SK-N-SH treated with all-trans-retinoic acid at 6 μM for 48 hours (cell line): Measurements from ENCODE around the gene PLXDC2.

Experiments used
- ATAC-seq: fragments of 200-7000 bp; cut with Tn5 transposase; 3 replicates; pipeline ENCODE4 v1.9.1; 2020; ENCODE audit warnings: mild to moderate bottlenecking, moderate library complexity
- BACH2 ChIP-seq: fragments of 250-450 bp; sonication (Bioruptor Pico); IDR thresholded peaks from 2 replicates; pipeline ENCODE4 v1.9.0; 2021; ENCODE audit warnings: mild to moderate bottlenecking, borderline replicate concordance
- CSDC2 ChIP-seq: fragments of 250-450 bp; sonication (Bioruptor Pico); IDR thresholded peaks from 2 replicates; pipeline ENCODE4 v1.5.0; 2020; ENCODE audit warnings: mild to moderate bottlenecking, moderate library complexity
- ESRRG ChIP-seq: fragments of 250-450 bp; sonication (Bioruptor Pico); IDR thresholded peaks from 2 replicates; pipeline ENCODE4 v1.6.1; 2021; ENCODE audit warnings: mild to moderate bottlenecking
- GLIS3 ChIP-seq: fragments of 250-450 bp; sonication (Bioruptor Pico); IDR thresholded peaks from 2 replicates; pipeline ENCODE4 v1.5.0; 2020; ENCODE audit warnings: mild to moderate bottlenecking, moderate library complexity
- ISL1 ChIP-seq: fragments of 250-450 bp; sonication (Bioruptor Pico); IDR thresholded peaks from 2 replicates; pipeline ENCODE4 v2.1.2; 2022; ENCODE audit warnings: mild to moderate bottlenecking, moderate library complexity
- OSR1 ChIP-seq: fragments of 250-450 bp; sonication (Bioruptor Pico); IDR thresholded peaks from 2 replicates; pipeline ENCODE4 v1.8.0; 2022; ENCODE audit warnings: moderate library complexity, mild to moderate bottlenecking, inconsistent platforms
- PPARA ChIP-seq: fragments of 250-450 bp; sonication (Bioruptor Pico); IDR thresholded peaks from 2 replicates; pipeline ENCODE4 v1.5.0; 2020; ENCODE audit warnings: mild to moderate bottlenecking, borderline replicate concordance
- SNAI2 ChIP-seq: fragments of 250-450 bp; sonication (Bioruptor Pico); IDR thresholded peaks from 2 replicates; pipeline ENCODE4 v1.5.0; 2020; ENCODE audit warnings: mild to moderate bottlenecking, moderate library complexity
- TCF4 ChIP-seq: fragments of 250-450 bp; sonication (Bioruptor Pico); IDR thresholded peaks from 2 replicates; pipeline ENCODE4 v1.8.0; 2021; ENCODE audit warnings: mild to moderate bottlenecking, moderate library complexity, borderline replicate concordance
- TOX ChIP-seq: fragments of 250-450 bp; sonication (Bioruptor Pico); IDR thresholded peaks from 2 replicates; pipeline ENCODE4 v1.8.0; 2021; ENCODE audit warnings: mild to moderate bottlenecking, moderate library complexity, borderline replicate concordance
- ZC3H10 ChIP-seq: fragments of 250-450 bp; sonication (Bioruptor Pico); IDR thresholded peaks from 2 replicates; pipeline ENCODE4 v1.5.1; 2021; ENCODE audit warnings: mild to moderate bottlenecking, moderate library complexity
- ZFP3 ChIP-seq: fragments of 250-450 bp; sonication (Bioruptor Pico); IDR thresholded peaks from 2 replicates; pipeline ENCODE4 v1.5.0; 2020; ENCODE audit warnings: mild to moderate bottlenecking, moderate library complexity
- ZFP30 ChIP-seq: fragments of 450-650 bp; formaldehyde crosslinking; IDR thresholded peaks from 2 replicates; pipeline ENCODE4 v1.5.0; 2022; ENCODE audit warnings: mild to moderate bottlenecking, moderate library complexity
- ZNF70 ChIP-seq: fragments of 450-650 bp; formaldehyde crosslinking; IDR thresholded peaks from 2 replicates; pipeline ENCODE4 v1.5.0; 2020; ENCODE audit warnings: mild to moderate bottlenecking, moderate library complexity
- TF ChIP-seq, protein P1 (sequence below): fragments of 250-450 bp; sonication (Bioruptor Pico); IDR thresholded peaks from 2 replicates; pipeline ENCODE4 v1.5.1; 2021; ENCODE audit warnings: mild to moderate bottlenecking, moderate library complexity
- TF ChIP-seq, protein P2 (sequence below): fragments of 250-450 bp; sonication (Bioruptor Pico); IDR thresholded peaks from 2 replicates; pipeline ENCODE4 v1.8.0; 2021; ENCODE audit warnings: low read depth, mild to moderate bottlenecking, moderate library complexity, borderline replicate concordance
- TF ChIP-seq, protein P3 (sequence below): fragments of 250-450 bp; sonication (Bioruptor Pico); IDR thresholded peaks from 2 replicates; pipeline ENCODE4 v1.8.0; 2020; ENCODE audit warnings: mild to moderate bottlenecking, moderate library complexity, borderline replicate concordance
- TF ChIP-seq, protein P4 (sequence below): fragments of 250-450 bp; sonication (Bioruptor Pico); IDR thresholded peaks from 2 replicates; pipeline ENCODE4 v1.5.0; 2020; ENCODE audit warnings: mild to moderate bottlenecking, moderate library complexity
- TF ChIP-seq, protein P5 (sequence below): fragments of 250-450 bp; sonication (Bioruptor Pico); IDR thresholded peaks from 2 replicates; pipeline ENCODE4 v1.5.1; 2020; ENCODE audit warnings: low read depth, mild to moderate bottlenecking, moderate library complexity

Gene PLXDC2

DNA sequence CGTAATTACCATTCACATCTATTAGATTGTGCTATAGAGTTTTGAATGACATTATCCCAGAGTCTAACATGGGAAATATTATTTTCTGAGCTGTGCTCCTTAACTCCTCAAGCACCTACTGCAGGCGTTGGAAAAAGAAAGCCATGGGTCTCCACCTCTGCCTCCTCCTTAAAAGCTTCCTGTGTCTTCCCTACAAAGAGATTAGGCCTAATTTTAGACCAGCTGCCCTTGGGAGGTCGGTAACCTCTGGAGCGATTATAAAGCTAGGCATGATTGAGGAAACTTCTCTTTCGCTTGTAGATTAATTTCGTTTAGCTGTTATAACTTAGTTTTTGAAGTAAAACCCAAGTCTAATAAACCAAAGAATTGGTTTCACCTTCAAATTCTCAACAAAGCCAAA is 75.2 kb downstream of the PLXDC2 start:
- no peak for TF ChIP-seq ZFP3 (CRISPR knock-in tag)
- no peak for ATAC-seq

DNA sequence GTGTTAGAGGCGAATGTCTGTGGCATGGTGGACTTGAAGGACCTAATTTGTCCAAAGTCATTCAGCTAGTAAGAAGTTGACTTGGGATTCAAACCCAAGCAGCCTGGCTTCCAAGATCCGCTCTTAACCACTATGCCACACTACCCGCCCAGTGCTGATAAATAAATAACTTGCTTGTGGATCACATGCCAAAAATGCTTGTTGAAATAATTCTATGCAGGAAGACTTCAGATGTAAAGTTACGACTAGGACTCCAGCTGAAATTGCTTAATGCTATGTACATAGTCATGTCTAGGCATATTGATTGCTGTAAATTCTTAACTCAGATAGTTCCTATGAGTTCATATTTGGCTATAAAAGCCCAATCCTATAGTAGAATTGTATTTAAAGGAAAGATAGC is 76.0 kb downstream of the PLXDC2 start:
- ATAC-seq, result no peak
- no peak for TF ChIP-seq PPARA
- no peak for TF ChIP-seq ZNF70 (CRISPR knock-in tag)
- TF ChIP-seq GLIS3 (CRISPR knock-in tag), result no peak

DNA sequence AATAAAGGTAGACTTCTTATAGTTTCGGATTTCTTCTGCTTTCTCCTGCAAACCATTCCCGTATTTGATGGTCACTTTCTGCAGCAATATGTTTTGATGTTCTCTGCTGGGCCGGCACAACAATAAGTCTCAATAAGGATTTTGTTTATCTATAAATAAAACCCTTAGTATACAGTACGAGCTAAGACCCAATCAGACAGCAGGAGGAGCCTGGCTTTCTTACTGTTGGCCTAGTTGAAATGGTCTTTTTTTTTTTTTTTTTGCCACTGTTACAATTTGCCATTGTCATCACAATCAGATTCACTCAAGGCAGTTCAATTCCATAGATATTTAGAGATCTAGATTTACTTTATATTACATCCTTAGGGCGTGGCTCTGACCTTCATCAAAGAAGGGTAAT is 76.4 kb downstream of the PLXDC2 start:
- no peak for ATAC-seq
- TF ChIP-seq SNAI2, result no peak

DNA sequence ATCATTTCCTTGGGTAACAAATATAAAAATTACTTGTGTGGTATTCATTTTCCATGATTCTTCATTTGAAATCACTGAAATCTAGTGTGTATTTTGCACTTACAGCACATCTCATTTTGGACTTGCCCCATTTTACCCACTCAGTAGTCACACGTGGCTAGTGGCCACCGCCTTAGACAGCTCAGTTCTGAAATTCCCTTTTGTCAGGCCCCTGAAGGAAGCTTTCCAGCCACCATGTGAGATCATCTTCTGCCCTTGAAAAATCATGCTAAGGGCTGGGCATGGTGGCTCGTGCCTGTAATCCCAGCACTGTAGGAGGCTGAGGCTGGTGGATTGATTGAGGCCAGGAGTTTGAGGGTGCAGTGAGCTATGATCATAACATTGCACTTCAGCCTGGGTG is 79.3 kb downstream of the PLXDC2 start:
- TF ChIP-seq ZNF70 (CRISPR knock-in tag) (no peak), ESRRG (CRISPR knock-in tag) (no peak), TCF4 (CRISPR knock-in tag) (no peak), ISL1 (CRISPR knock-in tag) (no peak), ZC3H10 (CRISPR knock-in tag) (no peak), ZFP3 (CRISPR knock-in tag) (no peak), PPARA (no peak), ZFP30 (CRISPR knock-in tag) (no peak), BACH2 (no peak), CSDC2 (CRISPR knock-in tag) (no peak), TOX (CRISPR knock-in tag) (no peak), SNAI2 (no peak), GLIS3 (CRISPR knock-in tag) (no peak)
- TF ChIP-seq, protein P1, sequence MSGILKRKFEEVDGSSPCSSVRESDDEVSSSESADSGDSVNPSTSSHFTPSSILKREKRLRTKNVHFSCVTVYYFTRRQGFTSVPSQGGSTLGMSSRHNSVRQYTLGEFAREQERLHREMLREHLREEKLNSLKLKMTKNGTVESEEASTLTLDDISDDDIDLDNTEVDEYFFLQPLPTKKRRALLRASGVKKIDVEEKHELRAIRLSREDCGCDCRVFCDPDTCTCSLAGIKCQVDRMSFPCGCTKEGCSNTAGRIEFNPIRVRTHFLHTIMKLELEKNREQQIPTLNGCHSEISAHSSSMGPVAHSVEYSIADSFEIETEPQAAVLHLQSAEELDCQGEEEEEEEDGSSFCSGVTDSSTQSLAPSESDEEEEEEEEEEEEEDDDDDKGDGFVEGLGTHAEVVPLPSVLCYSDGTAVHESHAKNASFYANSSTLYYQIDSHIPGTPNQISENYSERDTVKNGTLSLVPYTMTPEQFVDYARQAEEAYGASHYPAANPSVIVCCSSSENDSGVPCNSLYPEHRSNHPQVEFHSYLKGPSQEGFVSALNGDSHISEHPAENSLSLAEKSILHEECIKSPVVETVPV (CRISPR knock-in tag), result no peak
- TF ChIP-seq, protein P2, sequence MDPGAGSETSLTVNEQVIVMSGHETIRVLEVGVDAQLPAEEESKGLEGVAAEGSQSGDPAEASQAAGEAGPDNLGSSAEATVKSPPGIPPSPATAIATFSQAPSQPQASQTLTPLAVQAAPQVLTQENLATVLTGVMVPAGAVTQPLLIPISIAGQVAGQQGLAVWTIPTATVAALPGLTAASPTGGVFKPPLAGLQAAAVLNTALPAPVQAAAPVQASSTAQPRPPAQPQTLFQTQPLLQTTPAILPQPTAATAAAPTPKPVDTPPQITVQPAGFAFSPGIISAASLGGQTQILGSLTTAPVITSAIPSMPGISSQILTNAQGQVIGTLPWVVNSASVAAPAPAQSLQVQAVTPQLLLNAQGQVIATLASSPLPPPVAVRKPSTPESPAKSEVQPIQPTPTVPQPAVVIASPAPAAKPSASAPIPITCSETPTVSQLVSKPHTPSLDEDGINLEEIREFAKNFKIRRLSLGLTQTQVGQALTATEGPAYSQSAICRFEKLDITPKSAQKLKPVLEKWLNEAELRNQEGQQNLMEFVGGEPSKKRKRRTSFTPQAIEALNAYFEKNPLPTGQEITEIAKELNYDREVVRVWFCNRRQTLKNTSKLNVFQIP, result no peak
- TF ChIP-seq, protein P3, sequence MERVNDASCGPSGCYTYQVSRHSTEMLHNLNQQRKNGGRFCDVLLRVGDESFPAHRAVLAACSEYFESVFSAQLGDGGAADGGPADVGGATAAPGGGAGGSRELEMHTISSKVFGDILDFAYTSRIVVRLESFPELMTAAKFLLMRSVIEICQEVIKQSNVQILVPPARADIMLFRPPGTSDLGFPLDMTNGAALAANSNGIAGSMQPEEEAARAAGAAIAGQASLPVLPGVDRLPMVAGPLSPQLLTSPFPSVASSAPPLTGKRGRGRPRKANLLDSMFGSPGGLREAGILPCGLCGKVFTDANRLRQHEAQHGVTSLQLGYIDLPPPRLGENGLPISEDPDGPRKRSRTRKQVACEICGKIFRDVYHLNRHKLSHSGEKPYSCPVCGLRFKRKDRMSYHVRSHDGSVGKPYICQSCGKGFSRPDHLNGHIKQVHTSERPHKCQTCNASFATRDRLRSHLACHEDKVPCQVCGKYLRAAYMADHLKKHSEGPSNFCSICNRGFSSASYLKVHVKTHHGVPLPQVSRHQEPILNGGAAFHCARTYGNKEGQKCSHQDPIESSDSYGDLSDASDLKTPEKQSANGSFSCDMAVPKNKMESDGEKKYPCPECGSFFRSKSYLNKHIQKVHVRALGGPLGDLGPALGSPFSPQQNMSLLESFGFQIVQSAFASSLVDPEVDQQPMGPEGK (CRISPR knock-in tag), result no peak
- TF ChIP-seq, protein P4, sequence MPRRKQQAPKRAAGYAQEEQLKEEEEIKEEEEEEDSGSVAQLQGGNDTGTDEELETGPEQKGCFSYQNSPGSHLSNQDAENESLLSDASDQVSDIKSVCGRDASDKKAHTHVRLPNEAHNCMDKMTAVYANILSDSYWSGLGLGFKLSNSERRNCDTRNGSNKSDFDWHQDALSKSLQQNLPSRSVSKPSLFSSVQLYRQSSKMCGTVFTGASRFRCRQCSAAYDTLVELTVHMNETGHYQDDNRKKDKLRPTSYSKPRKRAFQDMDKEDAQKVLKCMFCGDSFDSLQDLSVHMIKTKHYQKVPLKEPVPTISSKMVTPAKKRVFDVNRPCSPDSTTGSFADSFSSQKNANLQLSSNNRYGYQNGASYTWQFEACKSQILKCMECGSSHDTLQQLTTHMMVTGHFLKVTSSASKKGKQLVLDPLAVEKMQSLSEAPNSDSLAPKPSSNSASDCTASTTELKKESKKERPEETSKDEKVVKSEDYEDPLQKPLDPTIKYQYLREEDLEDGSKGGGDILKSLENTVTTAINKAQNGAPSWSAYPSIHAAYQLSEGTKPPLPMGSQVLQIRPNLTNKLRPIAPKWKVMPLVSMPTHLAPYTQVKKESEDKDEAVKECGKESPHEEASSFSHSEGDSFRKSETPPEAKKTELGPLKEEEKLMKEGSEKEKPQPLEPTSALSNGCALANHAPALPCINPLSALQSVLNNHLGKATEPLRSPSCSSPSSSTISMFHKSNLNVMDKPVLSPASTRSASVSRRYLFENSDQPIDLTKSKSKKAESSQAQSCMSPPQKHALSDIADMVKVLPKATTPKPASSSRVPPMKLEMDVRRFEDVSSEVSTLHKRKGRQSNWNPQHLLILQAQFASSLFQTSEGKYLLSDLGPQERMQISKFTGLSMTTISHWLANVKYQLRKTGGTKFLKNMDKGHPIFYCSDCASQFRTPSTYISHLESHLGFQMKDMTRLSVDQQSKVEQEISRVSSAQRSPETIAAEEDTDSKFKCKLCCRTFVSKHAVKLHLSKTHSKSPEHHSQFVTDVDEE, result no peak
- TF ChIP-seq, protein P5, sequence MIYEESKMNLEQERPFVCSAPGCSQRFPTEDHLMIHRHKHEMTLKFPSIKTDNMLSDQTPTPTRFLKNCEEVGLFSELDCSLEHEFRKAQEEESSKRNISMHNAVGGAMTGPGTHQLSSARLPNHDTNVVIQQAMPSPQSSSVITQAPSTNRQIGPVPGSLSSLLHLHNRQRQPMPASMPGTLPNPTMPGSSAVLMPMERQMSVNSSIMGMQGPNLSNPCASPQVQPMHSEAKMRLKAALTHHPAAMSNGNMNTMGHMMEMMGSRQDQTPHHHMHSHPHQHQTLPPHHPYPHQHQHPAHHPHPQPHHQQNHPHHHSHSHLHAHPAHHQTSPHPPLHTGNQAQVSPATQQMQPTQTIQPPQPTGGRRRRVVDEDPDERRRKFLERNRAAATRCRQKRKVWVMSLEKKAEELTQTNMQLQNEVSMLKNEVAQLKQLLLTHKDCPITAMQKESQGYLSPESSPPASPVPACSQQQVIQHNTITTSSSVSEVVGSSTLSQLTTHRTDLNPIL (CRISPR knock-in tag), result no peak
- ATAC-seq, result no peak

DNA sequence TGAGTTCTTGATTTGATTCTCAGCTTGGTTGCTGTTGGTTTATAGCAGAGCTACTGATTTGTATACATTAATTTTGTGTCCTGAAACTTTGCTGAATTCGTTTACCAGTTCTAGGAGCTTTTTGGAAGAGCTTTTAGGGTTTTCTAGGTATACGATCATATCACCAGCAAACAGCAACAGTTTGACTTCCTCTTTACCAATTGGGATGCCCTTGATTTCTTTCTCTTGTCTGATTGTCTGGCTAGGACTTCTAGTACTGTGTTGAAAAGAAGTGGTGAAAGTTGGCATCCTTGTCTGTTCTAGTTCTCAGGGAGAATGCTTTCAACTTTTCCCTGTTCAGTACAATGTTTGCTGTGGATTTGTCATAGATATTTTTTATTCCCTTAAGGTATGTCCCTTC is 86.2 kb downstream of the PLXDC2 start:
- no peak for ATAC-seq
- TF ChIP-seq CSDC2 (CRISPR knock-in tag), result no peak
- no peak for TF ChIP-seq OSR1 (CRISPR knock-in tag)
- TF ChIP-seq TOX (CRISPR knock-in tag), result no peak
